Activated CD8-positive, alpha-beta T cell treated with anti-CD3 and anti-CD28 coated beads for 36 hours (primary cell): Measurements from ENCODE around the gene ITGA8. TPM values are rescaled to one million over a fixed set of nuclear protein-coding genes. Genes with fewer than 3 reads are reported as not detected.

ENCODE experiments used
- ATAC-seq: fragments of 200-7000 bp; cut with Tn5 transposase; one replicate; pipeline ENCODE4 v1.10.0; 2021; ENCODE audit warnings: mild to moderate bottlenecking, moderate library complexity
- CTCF ChIA-PET: fragments of 350-600 bp; sonication (Branson Sonifier 250); formaldehyde crosslinking; loops from one replicate; lab custom pipeline; 2021; ENCODE audit warnings: antibody characterized with exemption; lab: Charles Lee
- POLR2A ChIA-PET: fragments of 350-600 bp; sonication (Branson Sonifier 250); formaldehyde crosslinking; loops from one replicate; lab custom pipeline; 2021; ENCODE audit warnings: antibody characterized with exemption; lab: Charles Lee
- DNase-seq: peaks from one replicate; pipeline ENCODE4 v3.0.0-alpha.2; 2020
- H3K27ac Mint-ChIP-seq: one replicate; pipeline ENCODE4 v1.8.0; 2021; ENCODE audit warnings: mild to moderate bottlenecking, mixed read lengths
- H3K27me3 Mint-ChIP-seq: one replicate; pipeline ENCODE4 v1.8.0; 2021; ENCODE audit warnings: mixed read lengths
- H3K36me3 Mint-ChIP-seq: one replicate; pipeline ENCODE4 v1.8.0; 2021; ENCODE audit warnings: low read depth, mixed read lengths
- H3K4me1 Mint-ChIP-seq: one replicate; pipeline ENCODE4 v1.8.0; 2021; ENCODE audit warnings: low read depth, mixed read lengths
- H3K4me3 Mint-ChIP-seq: one replicate; pipeline ENCODE4 v1.8.0; 2021; ENCODE audit warnings: mild to moderate bottlenecking, moderate library complexity, mixed read lengths
- H3K9me3 Mint-ChIP-seq: one replicate; pipeline ENCODE4 v1.8.0; 2021; ENCODE audit warnings: mixed read lengths
- intact Hi-C: fragments of 100-400 bp; cut with micrococcal nuclease; formaldehyde crosslinking; loops from one replicate; pipeline ENCODE4 v1.10.0; 2022
- total RNA-seq, 2 experiments: library from RNA; stranded (reverse); gene quantifications; one replicate each; pipeline ENCODE4 v1.2.3, GENCODE V29; 2021
- TF ChIP-seq, protein P1 (sequence below): fragments of 200-600 bp; IDR thresholded peaks from one replicate; pipeline ENCODE4 v1.8.0; 2022; ENCODE audit warnings: antibody characterized with exemption, mild to moderate bottlenecking

Gene ITGA8
- total RNA-seq, 2 experiments from 2014 or later, result not detected

DNA sequence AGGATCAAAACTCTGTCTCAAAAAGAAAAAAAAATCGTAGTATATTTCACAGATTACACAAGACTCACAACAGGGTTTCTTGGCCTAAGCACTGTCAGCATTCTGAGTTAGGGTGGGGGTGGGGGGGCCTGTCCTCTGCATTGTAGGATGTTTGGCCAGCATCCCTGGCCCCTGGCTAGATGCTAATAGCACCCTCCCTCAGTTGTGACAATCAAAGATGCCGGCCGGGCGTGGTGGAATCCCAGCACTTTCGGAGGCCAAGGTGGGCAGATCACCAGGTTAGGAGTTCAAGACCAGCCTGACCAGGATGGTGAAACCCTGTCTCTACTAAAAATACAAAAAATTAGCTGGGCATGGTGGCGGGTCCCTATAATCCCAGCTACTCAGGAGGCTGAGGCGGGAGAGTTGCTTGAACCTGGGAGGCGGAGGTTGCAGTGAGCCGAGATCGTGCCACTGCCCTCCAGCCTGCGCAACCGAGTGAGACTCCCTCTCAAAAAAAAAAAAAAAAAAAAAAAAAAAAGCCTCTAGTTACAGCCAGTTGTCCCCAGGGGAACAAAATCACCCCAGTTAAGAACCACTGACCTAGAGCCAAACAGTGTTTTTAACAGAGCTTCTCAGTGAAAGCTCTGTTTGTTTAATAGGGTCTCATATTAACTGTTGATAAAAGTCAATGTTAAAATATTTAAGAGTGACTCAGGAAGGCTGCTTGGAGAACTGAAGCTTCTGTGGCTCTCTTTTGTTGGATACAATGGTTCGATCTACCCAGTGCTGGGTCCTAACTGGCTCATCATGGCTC lies 187.6 kb downstream of the ITGA8 start:
- no peaks in the 10 kb centered on the region for H3K4me1 Mint-ChIP-seq
- no peak overlapping the region for H3K4me3 Mint-ChIP-seq
- no peak for ATAC-seq
- no peaks in the 10 kb centered on the region for H3K36me3 Mint-ChIP-seq
- no peak for DNase-seq
- ChIA-PET CTCF (no interaction called here), POLR2A (no interaction called here)
- intact Hi-C loops, result no loop called here
- no peak overlapping the region for H3K27ac Mint-ChIP-seq
- no peaks in the 10 kb centered on the region for H3K9me3 Mint-ChIP-seq
- TF ChIP-seq, protein P1, sequence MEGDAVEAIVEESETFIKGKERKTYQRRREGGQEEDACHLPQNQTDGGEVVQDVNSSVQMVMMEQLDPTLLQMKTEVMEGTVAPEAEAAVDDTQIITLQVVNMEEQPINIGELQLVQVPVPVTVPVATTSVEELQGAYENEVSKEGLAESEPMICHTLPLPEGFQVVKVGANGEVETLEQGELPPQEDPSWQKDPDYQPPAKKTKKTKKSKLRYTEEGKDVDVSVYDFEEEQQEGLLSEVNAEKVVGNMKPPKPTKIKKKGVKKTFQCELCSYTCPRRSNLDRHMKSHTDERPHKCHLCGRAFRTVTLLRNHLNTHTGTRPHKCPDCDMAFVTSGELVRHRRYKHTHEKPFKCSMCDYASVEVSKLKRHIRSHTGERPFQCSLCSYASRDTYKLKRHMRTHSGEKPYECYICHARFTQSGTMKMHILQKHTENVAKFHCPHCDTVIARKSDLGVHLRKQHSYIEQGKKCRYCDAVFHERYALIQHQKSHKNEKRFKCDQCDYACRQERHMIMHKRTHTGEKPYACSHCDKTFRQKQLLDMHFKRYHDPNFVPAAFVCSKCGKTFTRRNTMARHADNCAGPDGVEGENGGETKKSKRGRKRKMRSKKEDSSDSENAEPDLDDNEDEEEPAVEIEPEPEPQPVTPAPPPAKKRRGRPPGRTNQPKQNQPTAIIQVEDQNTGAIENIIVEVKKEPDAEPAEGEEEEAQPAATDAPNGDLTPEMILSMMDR, result no peak
- H3K27me3 Mint-ChIP-seq, result peaks cover 4% of the 10 kb centered on the region

DNA sequence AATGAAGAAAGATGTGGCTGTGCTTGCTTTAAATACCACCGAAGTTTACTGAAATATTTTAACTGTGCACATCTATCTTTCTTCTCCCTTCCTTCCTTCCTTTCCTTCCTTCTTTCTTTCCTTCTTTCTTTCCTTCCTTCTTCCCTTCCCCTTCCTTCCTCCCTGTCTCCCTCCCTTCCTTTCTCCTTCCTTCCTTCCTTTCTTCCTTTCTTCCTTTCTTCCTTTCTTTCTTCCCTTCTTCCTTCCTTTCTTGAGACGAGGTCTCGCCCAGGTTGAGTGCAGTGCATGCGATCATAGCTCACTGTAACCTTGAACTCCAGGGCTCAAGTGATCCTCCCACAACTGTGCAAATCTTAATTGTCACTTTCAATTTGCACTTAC lies 190.9 kb downstream of the ITGA8 start:
- ChIA-PET POLR2A (no interaction called here), CTCF (no interaction called here)
- ATAC-seq (no peak), DNase-seq (no peak)
- no peaks in the 10 kb centered on the region for H3K9me3 Mint-ChIP-seq
- no peaks in the 10 kb centered on the region for H3K36me3 Mint-ChIP-seq
- peaks cover 4% of the 10 kb centered on the region for H3K27me3 Mint-ChIP-seq
- TF ChIP-seq, protein P1, result no peak
- intact Hi-C loops, result no loop called here
- H3K27ac Mint-ChIP-seq, result no peak overlapping the region
- no peaks in the 10 kb centered on the region for H3K4me1 Mint-ChIP-seq
- H3K4me3 Mint-ChIP-seq, result no peak overlapping the region

DNA sequence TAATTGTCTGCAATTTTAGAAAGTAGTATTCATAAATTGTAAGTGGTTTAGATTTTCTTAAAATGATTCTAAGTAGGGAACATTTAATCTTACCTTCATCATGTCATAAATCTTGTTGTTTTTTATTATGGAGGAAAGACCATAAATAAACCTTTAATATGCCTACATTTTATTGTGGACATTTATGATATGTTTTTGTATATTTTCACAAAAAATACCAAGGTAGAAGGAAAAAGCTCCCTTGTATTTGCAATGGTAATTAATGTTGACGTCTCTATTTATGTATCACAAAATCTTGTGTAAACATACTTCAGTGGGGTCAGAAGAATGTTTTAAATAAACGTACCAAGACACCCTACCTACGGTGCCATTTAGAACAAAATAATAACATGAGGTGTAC lies 193.0 kb downstream of the ITGA8 start:
- ChIA-PET CTCF (no interaction called here), POLR2A (no interaction called here)
- Mint-ChIP-seq H3K4me1 (no peaks in the 10 kb centered on the region), H3K4me3 (no peak overlapping the region), H3K27me3 (peaks cover 4% of the 10 kb centered on the region), H3K27ac (no peak overlapping the region), H3K9me3 (no peaks in the 10 kb centered on the region), H3K36me3 (no peaks in the 10 kb centered on the region)
- TF ChIP-seq, protein P1, result no peak
- intact Hi-C loops, result no loop called here
- no peak for ATAC-seq
- DNase-seq, result no peak

DNA sequence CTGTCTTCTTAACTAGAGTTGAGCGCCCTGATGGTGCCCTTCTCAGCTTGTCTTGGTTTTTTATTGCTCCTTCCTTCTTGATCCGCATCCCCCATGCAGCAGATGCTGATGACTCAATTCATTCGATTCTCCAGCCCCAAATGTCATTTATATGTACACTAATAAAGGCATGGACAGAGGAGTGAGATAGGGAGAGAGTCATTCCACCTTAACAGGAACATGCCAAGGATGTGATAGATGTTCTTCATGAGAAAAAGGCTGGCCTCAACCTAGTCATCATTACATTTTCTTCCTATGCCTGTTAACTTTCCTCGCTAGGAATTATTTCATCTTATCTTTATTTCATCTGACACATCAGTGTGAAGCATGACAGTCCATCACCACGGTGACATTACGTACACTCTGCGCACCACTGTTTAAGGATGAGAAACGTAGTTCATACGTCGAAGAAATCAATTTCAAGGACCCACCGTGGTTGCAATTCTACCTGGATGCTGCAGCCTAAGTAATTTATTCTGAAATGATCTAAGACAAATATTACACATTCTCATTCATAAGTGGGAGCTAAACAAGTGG lies 198.3 kb downstream of the ITGA8 start:
- no peak overlapping the region for H3K4me3 Mint-ChIP-seq
- DNase-seq (no peak), ATAC-seq (no peak)
- intact Hi-C loops, result no loop called here
- H3K9me3 Mint-ChIP-seq, result no peaks in the 10 kb centered on the region
- no peaks in the 10 kb centered on the region for H3K4me1 Mint-ChIP-seq
- POLR2A ChIA-PET, result no interaction called here
- no peak overlapping the region for H3K27ac Mint-ChIP-seq
- CTCF ChIA-PET, result no interaction called here
- no peaks in the 10 kb centered on the region for H3K36me3 Mint-ChIP-seq
- TF ChIP-seq, protein P1, result no peak
- H3K27me3 Mint-ChIP-seq, result peaks cover 4% of the 10 kb centered on the region

DNA sequence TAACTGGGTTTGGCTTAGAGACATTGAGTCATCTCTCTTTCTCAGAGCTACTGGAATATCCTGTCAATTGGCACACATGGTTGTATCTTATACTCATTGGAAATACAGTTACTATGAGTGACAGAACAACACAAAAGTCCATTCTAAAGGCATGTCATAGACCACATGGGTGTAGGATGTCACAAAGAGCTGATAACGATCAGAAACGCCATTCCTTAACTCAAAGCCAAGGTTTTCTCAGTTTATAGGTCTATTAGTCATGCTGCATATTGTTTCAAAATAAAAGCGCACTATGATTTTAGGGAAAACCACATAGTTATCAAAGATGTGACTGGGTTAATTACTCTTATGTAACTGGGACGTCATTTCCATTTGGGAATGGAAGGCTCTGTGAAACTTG lies 201.5 kb downstream of the ITGA8 start:
- TF ChIP-seq, protein P1, result no peak
- DNase-seq, result no peak
- Mint-ChIP-seq H3K36me3 (no peaks in the 10 kb centered on the region), H3K9me3 (no peaks in the 10 kb centered on the region), H3K4me1 (no peaks in the 10 kb centered on the region), H3K4me3 (no peak overlapping the region), H3K27me3 (peaks cover 4% of the 10 kb centered on the region), H3K27ac (no peak overlapping the region)
- ChIA-PET POLR2A (no interaction called here), CTCF (no interaction called here)
- intact Hi-C loops, result no loop called here
- ATAC-seq, result no peak
